ENCODE data around the gene CDC42EP4.

CDC42EP4 gene, protein sequence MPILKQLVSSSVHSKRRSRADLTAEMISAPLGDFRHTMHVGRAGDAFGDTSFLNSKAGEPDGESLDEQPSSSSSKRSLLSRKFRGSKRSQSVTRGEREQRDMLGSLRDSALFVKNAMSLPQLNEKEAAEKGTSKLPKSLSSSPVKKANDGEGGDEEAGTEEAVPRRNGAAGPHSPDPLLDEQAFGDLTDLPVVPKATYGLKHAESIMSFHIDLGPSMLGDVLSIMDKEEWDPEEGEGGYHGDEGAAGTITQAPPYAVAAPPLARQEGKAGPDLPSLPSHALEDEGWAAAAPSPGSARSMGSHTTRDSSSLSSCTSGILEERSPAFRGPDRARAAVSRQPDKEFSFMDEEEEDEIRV
- total RNA-seq = 7.9 reads per million, percentile 27 among the genes with 10 or more reads in this experiment

DNA sequence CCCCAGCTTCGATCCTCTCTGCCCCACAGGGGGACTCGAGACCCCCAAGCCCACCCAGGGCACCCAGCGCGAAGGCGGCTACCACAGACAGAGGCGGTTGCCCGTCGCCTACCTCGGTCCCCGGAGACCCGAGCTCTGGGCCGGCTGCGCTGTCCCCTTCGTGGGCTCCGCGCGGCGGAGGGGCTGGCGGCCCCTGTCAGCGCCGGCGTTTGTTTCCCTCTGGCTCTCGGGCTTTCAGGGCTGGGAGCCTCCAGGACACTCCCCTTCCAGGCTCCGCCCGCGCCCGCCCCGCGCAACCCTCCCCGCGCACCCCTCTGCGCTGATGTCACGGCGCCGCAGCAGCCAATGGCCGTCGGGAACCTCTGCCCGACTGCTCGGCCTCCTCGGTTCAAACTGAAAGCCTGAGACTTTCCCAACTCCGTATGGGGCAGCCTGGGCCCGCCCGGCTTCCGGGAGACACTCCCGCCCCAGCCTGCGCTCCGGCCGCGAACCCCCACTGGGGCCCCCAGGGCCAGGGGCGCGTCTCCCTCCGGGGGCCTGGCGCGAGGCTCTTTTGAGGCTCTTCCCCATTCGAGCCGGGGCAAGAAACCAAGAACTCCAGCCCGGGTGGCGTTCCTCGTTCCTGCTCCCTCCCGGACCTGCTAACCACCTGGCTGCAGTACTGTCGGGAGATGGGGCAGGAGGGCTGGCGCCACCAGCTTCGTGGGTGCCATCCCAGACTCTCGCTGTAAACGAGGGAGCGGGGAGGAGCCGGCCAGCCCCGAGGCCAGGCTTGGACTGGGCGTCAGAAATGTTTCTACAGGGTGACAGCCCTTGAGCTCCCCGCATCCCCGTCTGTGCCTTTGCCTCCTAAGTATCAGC, at the start of gene CDC42EP4:
Gene CDC42EP4, minus strand, starts transcription at position 221 of the 861 bp plus-strand sequence. CDS start 25,501 bp downstream, outside the sequence.
- DNase-seq = peak; percentile 76

DNA sequence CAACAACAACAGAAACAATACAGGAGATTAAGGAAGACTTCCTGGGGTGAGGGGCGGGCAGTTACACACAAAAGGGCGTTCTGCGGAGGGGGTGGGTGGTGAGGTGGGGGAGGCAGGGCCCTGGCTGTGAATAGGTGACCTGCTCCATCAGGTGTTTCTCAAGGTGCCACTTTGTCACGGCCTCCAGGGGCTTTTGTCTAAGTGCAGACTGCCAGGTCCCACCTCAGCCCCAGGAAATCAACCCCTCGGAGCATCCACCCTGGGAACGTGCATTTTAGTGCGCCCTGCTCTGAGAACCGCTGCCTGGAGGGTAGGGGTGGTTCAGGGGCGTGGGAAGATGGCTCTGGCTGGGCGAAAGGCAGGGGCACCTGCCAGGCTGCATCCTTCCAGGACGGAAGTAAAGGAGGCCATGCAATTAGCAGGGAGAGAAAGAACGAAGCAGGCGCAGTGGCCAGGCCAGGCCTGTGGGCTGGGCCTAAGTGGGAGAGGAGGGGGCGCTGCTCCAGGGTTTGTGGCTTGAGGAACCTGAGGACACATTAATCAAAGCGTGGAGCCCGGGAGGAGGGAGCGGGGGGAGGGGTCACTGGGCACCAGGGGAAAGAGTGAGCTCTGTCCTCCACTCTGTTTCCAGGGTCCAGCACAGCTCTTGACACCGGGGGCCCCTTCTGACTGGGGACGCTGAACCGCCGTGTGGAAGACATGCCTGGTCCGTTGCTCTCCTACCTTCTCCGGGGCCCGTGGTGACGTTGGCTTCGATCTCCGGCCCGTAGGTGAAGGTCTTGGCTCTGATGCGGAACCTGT, 49.4 kb upstream of the CDC42EP4 start:
- DNase-seq = no peak

DNA sequence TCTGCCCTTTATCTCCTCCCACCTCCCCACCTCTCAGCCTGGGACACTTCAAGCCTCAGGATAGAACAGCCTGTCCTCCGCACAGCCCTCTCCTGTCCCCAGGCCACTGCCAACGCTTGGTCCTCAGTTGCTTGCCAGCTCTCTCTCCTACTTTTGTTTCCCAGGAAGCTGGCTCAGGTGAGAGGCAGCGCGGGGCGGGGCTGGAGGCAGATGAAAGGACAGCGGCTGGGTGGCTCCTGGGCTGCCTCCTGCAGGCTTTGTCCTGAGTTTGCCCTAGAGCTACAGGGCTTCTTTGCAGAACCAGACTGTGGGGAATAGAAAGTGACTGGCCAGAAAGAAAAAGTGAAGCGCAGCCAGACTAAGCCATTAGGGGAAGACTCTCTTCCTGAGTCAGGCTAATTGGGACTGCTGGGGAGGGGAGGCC, 48.2 kb upstream of the CDC42EP4 start:
- no peak for DNase-seq

DNA sequence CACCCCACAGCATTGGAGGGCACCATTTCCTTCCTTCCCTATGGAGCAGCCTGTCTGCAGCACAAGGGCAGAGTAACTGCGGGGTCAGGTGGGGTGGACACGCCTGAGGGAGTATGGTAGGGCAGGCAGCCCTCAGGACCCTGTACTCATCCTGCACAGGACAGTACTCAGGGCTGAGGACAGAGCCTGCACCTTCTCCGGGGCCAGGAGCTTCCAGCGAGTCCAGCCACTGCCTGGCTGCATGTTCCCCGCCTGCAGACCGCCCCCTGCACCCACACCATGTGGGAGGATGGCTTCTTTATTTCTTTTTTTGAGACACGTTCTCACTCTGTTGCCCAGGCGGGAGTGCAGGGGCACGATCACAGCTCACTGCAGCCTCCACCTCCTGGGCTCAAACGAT, 47.6 kb upstream of the CDC42EP4 start:
- no peak for DNase-seq

DNA sequence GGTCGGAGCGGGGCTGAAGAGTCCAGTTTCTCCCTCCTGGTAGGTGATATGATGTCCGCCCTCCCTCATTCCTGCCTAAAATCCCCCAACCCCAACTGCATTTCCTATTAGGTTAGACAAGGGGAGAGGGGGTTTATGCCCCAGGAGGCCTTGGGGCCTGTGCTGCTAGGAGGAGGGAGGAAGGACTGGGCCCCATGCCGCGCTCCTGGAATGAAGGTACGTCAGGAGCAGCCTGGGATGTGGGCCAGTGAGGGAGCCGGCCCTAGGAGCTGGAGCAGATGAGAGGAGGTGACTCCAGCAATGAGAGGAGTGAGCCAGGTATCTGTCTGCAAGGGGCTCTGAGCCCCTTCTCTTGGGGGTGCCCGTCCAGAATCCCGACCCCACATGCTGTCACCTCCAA, 46.9 kb upstream of the CDC42EP4 start:
- DNase-seq = no peak

DNA sequence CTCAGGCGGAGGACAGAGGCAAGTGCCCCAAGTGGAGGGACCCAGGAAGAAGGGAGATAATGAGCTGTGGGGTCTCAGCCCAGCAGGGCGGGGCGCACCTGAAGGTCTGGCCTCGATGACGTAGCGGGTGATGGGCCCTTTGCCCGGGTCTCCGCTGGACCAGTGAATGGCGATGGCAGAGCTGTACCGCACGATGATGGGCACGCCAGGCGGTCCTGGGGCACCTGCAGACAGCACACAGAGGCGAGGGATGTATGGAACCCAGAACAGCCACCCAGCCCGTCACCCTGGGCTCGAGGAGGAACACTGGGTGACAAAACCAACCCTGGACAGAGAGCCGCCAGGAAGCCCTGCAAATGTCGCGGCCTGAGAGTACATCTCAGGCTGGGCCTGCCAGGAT, 46.2 kb upstream of the CDC42EP4 start:
- no peak for DNase-seq

DNA sequence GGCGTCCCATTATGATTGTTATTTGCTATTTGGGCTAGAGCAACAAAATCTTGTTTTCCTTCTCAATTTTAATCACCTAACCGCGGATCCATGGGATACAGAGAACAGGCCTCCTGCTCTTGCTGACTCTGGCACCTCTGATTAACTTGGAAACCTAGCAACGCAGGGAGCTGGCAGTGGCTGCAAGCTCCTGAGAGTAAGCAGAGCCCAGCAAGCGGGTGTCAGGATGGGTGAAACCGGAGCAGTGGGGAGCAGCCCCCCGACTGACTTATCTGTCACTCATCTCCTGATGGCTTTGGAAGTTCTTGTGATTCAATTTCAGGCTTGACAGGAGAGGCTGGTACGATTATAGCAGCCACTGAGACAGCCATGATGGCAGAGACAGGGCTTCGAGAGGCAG, 45.5 kb upstream of the CDC42EP4 start:
- DNase-seq = no peak

DNA sequence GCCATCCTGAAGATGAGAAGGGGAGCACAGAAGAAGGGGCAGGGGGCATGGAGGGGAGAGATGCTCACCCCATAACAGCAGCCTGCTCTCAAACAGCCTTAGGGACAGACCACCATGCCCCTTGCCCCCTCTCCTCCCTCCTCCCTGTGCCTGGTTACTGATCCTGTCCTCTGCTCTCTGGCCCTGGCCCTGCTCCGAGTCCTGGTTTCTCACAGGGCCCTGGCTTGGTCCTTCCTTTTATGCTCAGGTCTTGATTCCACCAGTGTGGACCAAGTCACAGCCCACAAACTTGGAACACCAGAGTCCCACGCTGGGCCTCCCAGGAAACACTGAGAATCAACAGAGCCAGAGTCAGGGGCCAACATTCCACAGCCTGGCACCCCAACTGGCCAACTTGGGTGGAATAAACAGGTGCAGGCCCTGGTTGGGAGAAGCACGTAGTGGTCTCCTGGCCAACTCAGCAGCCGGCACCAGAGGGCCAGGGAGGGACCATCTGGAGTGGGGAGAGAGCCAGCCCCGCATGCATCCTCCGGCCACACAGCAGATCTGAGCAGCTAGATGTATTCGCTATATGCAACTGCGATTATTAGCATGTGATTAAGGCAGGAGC, 44.9 kb upstream of the CDC42EP4 start:
- no peak for DNase-seq

DNA sequence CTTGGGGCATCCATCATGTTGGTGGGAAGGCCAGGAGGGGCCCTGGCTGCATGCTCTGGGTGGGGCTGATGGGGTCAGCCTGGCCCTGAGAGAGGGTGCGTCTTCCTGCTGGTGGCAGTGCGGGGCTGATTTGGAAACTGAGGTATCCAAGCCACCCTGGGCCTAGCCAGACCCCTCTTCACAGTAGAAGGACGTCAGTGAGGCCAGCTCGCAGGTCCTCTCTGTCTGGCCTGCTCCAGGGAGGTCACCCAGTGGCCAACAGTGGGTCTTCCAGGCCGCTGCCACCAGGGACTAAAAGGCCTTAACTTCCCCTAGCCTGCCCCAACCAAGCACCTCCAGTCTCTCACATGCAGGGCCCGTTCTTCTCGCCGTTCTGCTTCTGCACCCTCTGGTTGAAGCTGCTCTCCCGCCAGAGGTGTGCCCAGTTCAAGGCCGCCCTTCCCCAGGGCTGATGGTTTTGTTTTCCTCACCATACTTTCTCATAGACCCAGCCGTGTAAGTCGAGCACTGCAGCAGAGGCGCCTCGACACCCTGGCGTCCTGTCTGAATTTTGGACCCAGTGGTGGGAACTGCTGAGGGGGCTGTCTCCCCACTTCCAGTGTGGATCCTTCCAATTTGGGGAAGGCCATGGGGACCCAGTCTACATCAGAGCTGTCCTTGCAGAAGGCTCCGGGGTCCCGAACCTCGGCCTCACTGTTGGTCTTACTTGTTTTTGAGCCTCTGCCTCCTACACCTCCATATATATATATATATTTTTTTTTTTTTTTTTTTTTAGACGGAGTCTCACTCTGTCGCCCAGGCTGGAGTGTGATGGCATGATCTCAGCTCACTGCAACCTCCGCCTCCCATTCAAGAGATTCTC, 42.9 kb upstream of the CDC42EP4 start:
- no peak for DNase-seq

DNA sequence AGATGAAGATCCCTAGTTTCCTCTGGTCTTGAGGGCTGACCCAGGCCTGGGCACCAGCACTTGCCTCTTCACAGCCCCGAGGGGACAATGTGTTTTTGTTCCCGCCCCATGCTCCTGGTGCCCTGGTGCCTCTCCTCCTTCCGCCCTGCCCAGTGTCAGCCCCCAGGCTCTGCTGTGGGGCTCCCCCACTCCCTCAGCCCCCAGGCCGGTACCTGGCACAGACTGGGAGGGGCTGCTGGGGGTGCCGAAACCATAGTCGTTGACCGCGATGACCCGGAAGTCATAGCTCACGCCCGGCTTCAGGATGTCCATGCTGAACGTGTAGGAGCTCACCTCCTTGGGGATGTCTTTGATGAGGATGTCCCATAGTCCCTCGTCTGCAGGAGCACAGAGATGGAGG, 40.5 kb upstream of the CDC42EP4 start:
- no peak for DNase-seq

DNA sequence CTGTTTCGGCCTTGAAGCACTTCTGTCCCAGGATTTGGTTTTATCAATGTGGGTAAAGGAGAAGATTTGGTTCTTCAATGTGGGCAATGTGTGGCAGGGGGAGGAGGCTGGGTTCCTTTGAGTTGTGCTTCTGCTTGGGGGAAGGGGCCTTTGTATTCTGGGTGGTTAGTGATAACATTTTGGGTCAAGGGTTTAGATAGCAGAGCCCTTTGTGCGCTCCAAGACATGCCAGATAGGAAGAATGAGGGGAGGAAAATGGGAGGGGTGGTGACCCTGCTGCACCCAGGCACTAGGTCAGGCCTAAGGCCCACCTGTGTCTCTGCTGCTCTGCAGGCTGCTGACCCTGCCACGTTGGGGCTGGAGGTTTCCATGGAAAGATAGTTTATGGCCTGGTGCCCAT, 40.0 kb upstream of the CDC42EP4 start:
- DNase-seq = no peak

DNA sequence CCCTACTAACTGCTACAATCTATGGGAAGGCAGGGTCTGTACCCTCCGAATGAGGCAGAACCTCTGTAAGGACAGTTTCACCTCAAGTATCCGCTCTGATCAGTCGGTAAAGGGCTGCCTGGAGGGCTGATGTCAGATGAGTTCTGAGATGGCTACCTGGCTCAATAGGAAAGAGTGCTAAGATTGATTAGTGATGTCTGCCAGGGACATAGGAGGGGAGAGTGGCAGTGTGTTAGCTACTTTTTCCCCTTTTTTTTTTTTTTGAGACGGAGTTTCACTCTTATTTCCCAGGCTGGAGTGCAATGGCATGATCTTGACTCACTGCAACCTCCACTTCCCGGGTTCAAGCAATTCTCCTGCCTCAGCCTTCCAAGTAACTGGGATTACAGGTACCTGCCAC, 39.1 kb upstream of the CDC42EP4 start:
- DNase-seq = no peak

DNA sequence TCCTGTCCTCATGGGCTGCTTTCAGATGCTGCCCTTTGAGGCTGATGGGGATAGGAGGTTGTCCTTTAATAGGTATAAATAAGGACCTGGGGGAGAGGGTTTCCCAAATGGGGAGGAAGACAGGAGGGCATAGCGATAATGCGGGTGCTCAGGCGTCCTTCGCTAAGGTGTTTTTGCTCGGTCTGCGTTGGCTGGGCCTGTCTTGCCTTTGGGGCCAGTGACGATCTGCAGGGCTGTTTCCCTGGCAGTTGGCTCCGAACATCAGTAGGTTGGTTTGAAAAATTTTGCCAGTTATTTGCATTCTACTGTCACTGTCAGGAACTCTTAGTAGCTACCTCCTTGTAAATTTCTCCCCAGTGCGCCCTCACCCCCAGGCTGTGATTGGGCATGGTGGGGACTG, 37.8 kb upstream of the CDC42EP4 start:
- no peak for DNase-seq

DNA sequence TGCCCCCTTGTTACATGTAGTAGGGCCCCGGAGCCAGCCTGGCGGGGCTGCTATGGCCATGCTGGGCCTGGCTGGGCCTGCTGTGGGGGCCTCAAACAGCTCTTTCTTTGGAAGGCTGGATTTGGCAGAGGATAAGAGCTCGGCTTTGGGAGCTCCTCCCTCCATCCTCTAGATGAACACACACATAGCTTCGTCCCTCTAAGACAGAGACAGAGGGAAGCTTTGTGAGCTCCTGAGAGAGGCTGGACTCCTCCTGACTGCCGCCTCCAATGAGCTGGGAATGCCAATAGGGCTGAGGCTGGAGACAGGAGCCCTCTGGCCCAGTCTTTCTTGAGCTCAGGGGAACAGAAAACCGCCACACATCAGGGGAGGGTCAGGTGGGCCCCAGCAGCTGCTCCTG, 37.3 kb upstream of the CDC42EP4 start:
- no peak for DNase-seq

DNA sequence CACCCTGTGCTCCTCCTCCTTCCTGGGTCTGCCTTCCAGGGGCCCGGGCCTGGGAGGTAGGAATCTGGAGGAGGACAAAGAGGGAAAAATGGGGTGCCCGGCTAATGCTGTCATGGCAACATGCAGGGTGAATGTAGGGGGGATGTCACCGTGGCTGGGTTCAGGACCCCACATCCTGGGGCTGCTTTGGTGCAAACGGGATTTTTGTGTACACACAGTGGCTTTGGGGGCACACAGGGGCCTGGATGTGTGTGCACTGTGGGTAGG, 37.0 kb upstream of the CDC42EP4 start:
- DNase-seq = no peak

DNA sequence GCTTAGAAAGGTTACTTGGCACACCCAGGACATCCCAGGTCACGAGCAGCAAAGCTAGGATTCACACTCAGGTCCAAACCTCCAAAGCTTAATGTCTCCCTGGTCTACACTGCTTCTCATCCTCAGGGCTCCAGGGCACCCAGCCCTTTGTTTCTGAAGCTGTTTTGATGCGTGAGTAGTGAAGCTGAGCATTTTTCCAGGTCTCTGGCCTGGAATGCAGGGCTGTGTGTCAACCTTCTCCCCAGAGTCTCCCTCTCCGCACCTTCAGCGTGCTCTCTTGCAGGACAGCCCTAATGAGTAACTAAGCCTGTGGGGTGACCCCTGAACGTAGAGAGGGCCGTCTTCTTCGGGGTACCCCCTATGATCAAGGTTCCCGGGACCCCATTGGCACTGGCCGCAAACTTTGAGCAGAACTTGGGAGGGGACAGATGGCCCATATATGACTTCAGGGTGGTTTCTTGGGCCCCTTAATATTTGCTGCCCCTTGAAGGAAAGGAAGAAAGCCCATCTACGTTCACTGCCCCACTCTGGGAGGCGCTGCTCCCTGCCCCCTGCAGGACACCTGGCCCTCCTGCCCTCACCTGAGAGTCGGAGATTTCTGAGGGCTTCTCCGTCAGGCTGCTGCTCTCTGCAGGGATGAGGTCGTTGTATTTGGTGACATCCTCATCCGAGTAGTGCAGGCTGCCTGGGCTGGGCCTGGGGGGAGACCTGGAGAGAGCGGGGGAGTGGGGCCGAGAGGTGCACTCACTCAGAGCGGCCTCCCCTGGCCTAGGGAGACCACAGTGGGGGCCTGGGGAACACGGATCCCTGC, 36.4 kb upstream of the CDC42EP4 start:
- DNase-seq = no peak

DNA sequence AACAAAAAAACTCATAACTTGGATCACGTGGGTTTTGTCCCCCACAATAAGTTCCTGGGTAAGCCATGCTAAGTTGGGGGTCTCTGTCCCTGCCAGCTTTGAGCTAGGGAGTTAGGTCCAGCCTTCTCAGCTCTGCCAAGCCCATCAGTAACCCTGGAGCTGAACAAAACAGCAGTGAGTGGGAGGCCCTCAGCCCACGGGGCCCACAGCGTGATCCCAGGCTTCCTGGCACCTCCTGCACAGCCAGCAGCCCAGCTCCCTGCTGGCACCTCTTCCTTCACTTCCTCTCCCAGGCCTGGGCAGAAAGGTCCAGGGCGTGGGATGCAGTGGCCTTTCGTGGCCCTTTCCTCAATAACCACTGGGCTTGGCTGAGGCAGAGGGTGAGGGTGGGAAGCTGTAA, 35.5 kb upstream of the CDC42EP4 start:
- DNase-seq = no peak

DNA sequence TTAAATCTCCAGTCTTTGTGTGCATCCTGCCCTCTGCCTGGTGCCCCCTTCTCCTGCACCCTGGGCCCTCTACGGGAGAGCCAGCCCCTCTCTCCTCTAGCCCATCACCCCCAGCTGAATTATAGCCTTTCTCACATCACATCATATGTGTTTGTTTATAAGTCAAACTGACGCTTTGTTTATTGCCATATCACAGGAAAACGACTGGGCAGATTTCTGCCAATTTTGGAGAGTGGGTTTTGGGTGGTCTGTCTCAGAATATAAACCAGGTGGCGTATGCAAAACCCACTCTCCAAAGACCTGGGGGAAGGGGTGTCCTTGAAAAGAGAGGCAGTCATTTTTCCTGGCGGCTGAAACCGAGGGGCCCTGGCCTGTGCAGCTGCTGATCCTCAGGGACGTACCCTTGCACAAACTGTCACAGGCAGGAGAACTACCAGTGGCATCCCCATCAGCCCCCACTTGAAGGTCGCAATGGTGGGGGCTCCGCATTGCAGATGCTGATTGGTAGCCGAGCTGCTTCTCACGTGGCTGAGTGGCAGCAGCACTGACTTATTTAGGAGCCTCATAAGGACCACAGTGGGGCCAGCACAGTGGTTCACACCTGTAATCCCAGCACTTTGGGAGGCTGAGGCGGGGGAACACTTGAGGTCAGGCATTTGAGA, 34.8 kb upstream of the CDC42EP4 start:
- no peak for DNase-seq

DNA sequence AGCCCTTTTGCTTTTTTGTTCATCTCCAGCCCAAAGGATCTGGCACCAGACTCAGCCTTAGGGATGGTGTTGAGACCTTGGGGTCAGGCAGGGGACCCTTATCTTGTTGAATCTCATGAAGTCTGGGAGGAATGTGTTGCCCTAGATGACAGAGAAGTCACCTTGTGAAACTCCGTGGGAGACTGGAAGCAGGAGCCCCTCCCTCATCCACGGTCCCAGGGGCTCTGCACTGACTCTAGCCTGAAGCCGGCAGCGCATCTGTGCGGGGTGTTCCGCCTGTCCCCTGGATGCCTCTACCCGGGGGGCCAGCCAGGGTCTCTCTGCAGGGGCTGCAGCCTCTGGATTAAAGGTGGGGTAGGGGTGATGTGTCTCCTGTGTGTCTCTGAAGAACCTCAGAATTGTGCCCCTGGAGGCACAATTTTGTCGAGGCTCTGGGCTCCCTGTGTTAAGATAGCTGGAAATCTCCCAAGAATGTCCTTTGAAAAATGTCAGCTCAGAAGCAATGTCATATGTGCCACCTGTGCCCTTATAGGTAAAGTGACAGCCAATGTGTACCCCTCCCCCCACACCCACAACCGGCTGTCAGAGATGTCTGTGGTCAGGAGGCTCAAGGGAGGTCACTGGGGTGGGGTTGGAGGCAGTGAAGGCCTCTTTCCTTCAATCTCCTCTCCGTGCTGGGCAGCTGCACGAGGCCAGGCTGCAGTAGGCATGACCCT, 32.1 kb upstream of the CDC42EP4 start:
- DNase-seq = no peak

DNA sequence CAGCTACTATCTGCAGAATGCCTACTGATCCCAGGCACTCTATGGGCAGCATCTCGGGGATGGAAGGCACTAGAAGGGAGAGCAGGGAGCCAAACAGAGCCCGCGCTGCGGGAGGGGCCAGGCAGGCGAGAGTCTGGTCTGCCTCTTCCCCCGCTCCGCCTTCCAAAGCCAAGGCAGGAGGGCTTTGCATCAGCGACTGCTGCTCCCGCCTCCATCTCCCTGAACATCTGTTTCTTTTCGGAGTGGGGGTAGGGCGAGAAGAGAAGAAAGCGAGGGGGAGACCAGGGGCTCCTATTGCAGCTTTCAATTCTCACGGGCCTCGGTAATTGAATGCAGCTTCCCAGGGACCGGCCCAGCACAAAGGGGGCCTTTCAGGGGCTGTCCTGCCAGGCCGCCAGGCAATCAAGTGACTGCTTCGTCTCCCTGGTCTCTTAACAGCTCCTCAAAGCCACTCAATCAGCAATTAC, 31.4 kb upstream of the CDC42EP4 start:
- no peak for DNase-seq
